ENCODE measurements around the gene CCNY.

DNA sequence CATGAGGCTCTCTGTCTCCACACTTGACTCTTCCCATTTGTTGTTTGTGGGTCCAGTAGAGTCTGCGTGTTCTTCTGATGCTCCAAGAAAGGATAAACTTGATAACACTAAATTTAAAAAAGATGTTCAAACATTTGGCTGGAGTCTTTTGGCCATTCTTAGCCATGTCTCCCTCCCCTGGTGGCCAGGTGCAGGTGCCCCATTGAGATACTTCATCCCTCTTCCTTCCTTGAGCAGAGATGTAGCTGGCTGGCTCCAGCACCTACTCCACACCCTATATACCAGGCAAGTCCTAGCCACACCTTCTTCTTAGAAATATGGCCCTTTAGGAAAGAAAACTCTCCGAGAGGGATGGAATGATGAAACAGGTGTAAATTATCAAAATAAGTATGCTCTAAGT, 165.6 kb downstream of the CCNY start:
- TF ChIP-seq, protein P1, sequence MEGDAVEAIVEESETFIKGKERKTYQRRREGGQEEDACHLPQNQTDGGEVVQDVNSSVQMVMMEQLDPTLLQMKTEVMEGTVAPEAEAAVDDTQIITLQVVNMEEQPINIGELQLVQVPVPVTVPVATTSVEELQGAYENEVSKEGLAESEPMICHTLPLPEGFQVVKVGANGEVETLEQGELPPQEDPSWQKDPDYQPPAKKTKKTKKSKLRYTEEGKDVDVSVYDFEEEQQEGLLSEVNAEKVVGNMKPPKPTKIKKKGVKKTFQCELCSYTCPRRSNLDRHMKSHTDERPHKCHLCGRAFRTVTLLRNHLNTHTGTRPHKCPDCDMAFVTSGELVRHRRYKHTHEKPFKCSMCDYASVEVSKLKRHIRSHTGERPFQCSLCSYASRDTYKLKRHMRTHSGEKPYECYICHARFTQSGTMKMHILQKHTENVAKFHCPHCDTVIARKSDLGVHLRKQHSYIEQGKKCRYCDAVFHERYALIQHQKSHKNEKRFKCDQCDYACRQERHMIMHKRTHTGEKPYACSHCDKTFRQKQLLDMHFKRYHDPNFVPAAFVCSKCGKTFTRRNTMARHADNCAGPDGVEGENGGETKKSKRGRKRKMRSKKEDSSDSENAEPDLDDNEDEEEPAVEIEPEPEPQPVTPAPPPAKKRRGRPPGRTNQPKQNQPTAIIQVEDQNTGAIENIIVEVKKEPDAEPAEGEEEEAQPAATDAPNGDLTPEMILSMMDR (IDR thresholded peaks at IDR 0.05), result no peak
- no peak for TF ChIP-seq POLR2A (IDR thresholded peaks at IDR 0.05)
